OCI-LY3 (cell line): Measurements from ENCODE around the gene NUP98.
"Not testable (repeated sequence)": the region's sequence is repeated elsewhere in the genome, so short reads cannot be mapped to it uniquely, and the experiment has no call there.

Experiments used
- H2AFZ ChIP-seq: fragments of 200-600, 300-600 bp; shearing (Covaris generic); 2 replicates; pipeline ENCODE4 v1.6.0; 2014; ENCODE audit warnings: antibody characterized with exemption, low read depth, low read length
- H3K27ac ChIP-seq: fragments of 200-600, 300-600 bp; sonication (generic); 2 replicates; pipeline ENCODE4 v1.5.1; 2014; ENCODE audit warnings: mild to moderate bottlenecking, low read length, moderate library complexity, mixed read lengths
- H3K27me3 ChIP-seq: fragments of 200-600, 300-600 bp; sonication (generic); 2 replicates; pipeline ENCODE4 v1.6.1; 2014; ENCODE audit warnings: low read depth, low read length, mixed read lengths
- H3K36me3 ChIP-seq: fragments of 200-600, 300-600 bp; sonication (generic); replicated peaks from 2 replicates; pipeline ENCODE3; 2014; ENCODE audit warnings: low read depth, low read length, mixed read lengths
- H3K4me1 ChIP-seq: fragments of 300-600, 200-600 bp; sonication (generic); 2 replicates; pipeline ENCODE4 v1.6.1; 2014; ENCODE audit warnings: low read length, mixed read lengths
- H3K4me2 ChIP-seq: fragments of 200-600, 300-600 bp; sonication (generic); 2 replicates; pipeline ENCODE4 v1.6.1; 2014; ENCODE audit warnings: low read length, mixed read lengths
- H3K4me3 ChIP-seq: fragments of 300-600, 200-600 bp; sonication (generic); 2 replicates; pipeline ENCODE4 v1.5.1; 2014; ENCODE audit warnings: antibody characterized with exemption, mild to moderate bottlenecking, low read length, moderate library complexity
- H3K79me2 ChIP-seq: fragments of 300-600, 200-600 bp; shearing (Covaris generic); 2 replicates; pipeline ENCODE4 v1.6.1; 2014; ENCODE audit warnings: mild to moderate bottlenecking, low read length, mixed read lengths
- H3K9ac ChIP-seq: fragments of 300-600, 200-600 bp; shearing (Covaris generic); 2 replicates; pipeline ENCODE4 v1.6.0; 2014; ENCODE audit warnings: mild to moderate bottlenecking, low read length, moderate library complexity
- H3K9me3 ChIP-seq: fragments of 200-600, 300-600 bp; shearing (Covaris generic); 2 replicates; pipeline ENCODE4 v1.6.1; 2014; ENCODE audit warnings: low read length, mixed read lengths; ENCODE audit not compliant: insufficient read depth
- H4K20me1 ChIP-seq: fragments of 200-600, 300-600 bp; sonication (generic); 2 replicates; pipeline ENCODE4 v1.6.1; 2016; ENCODE audit warnings: low read length, mixed read lengths; ENCODE audit not compliant: insufficient read depth
- CTCF ChIP-seq: fragments of 200-600, 300-600 bp; sonication (generic); IDR thresholded peaks from 2 replicates; pipeline ENCODE4 v1.5.1; 2014; ENCODE audit warnings: antibody characterized with exemption, low read length, low read depth
- EZH2phosphoT487 ChIP-seq: fragments of 200-600 bp; shearing (Covaris generic); IDR thresholded peaks from 2 replicates; pipeline ENCODE4 v1.6.1; 2018; ENCODE audit warnings: antibody characterized with exemption, mixed run types, low read depth

NUP98 gene

DNA sequence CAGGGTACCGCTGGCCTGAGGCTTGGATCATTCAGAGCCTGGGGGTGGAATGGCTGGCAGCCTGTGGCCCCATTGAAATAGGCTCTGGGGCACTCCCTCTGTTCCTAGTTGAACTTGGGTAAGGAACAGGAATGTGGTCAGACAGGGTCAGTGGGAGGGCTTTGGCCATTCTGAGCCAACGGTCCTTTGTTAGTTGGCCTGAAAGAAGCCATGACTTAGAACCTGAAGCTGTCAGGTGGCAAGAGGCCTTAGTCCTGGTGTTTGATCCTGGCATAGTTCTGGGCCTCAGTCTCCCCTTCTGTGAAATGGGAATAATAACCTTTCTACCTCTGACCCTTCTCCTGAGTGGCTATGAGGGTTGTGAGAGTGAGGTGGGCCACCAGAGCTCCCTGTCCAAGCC is 19.3 kb upstream of the NUP98 start:
- Histone ChIP-seq H3K4me3 (no peak overlapping the region), H3K9ac (no peak overlapping the region), H3K27ac (no peak overlapping the region), H3K9me3 (no peaks in the 10 kb centered on the region), H3K4me2 (no peak overlapping the region), H4K20me1 (peaks cover 9% of the 10 kb centered on the region; the same call in 1 of the 2 replicates), H3K79me2 (peaks cover 15% of the 10 kb centered on the region), H3K36me3 (peaks cover 5% of the 10 kb centered on the region), H3K27me3 (no peaks in the 10 kb centered on the region), H2AFZ (no peak overlapping the region), H3K4me1 (no peaks in the 10 kb centered on the region)
- no peak for TF ChIP-seq EZH2phosphoT487
- TF ChIP-seq CTCF: no peak

- H3K36me3 ChIP-seq: peaks cover 1% of the 10 kb centered on the region
- H3K27ac ChIP-seq: no peak overlapping the region
- H3K79me2 ChIP-seq: peaks cover 7% of the 10 kb centered on the region
- no peak overlapping the region for H3K4me2 ChIP-seq
- H3K4me1 ChIP-seq: no peaks in the 10 kb centered on the region
- no peak overlapping the region for H2AFZ ChIP-seq
- H3K27me3 ChIP-seq: no peaks in the 10 kb centered on the region
- TF ChIP-seq CTCF (no peak), EZH2phosphoT487 (no peak)
- H3K9me3 ChIP-seq: no peaks in the 10 kb centered on the region
- H4K20me1 ChIP-seq: peaks cover 9% of the 10 kb centered on the region; the same call in 1 of the 2 replicates
- no peak overlapping the region for H3K9ac ChIP-seq
- H3K4me3 ChIP-seq: no peak overlapping the region
Observed at GRCh38 chr11:3815845-3816244, 18.5 kb upstream of the NUP98 start.

- not testable (repeated sequence) for H4K20me1 ChIP-seq, H3K4me2 ChIP-seq, H3K36me3 ChIP-seq, H3K79me2 ChIP-seq, H3K9ac ChIP-seq, H3K27me3 ChIP-seq, H3K4me3 ChIP-seq, H3K27ac ChIP-seq, H2AFZ ChIP-seq, H3K4me1 ChIP-seq, H3K9me3 ChIP-seq
Observed at GRCh38 chr11:3814832-3815231, 17.5 kb upstream of the NUP98 start.

DNA sequence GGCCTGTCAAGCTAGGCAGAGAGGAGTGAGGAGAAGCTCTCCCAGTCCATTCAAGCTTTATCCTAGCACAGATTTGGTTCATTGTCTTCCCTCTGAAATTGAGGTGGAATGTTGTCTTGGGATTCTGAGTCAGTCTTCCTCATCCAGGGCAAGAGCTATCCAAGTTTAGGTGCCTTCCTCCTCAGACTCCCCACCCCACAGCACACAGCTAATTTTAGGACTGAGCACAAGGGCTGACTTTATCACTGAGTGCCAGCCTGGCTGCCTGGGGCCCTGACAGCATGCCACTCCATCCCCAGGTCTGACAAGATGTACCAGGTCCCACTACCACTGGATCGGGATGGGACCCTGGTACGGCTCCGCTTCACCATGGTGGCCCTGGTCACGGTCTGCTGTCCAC is 13.6 kb upstream of the NUP98 start:
- H3K36me3 ChIP-seq: no peaks in the 10 kb centered on the region
- no peak overlapping the region for H3K9ac ChIP-seq
- H3K27ac ChIP-seq: no peak overlapping the region
- no peak overlapping the region for H3K4me3 ChIP-seq
- no peak for TF ChIP-seq EZH2phosphoT487
- TF ChIP-seq CTCF: no peak
- H3K9me3 ChIP-seq: no peaks in the 10 kb centered on the region
- H3K27me3 ChIP-seq: no peaks in the 10 kb centered on the region
- peaks cover 4% of the 10 kb centered on the region; the same call in 1 of the 2 replicates for H3K4me1 ChIP-seq
- H4K20me1 ChIP-seq: no peaks in the 10 kb centered on the region
- no peak overlapping the region for H3K4me2 ChIP-seq
- H2AFZ ChIP-seq: no peak overlapping the region
- H3K79me2 ChIP-seq: no peaks in the 10 kb centered on the region

GRCh38 chr11:3810446-3810845 is 13.1 kb upstream of the NUP98 start:
- no peaks in the 10 kb centered on the region for H3K9me3 ChIP-seq
- H3K27ac ChIP-seq: no peak overlapping the region
- H3K27me3 ChIP-seq: no peaks in the 10 kb centered on the region
- TF ChIP-seq CTCF: no peak
- no peak for TF ChIP-seq EZH2phosphoT487
- H4K20me1 ChIP-seq: no peaks in the 10 kb centered on the region
- H3K4me2 ChIP-seq: no peak overlapping the region
- no peak overlapping the region for H3K9ac ChIP-seq
- peaks cover 4% of the 10 kb centered on the region; the same call in 1 of the 2 replicates for H3K4me1 ChIP-seq
- H3K79me2 ChIP-seq: no peaks in the 10 kb centered on the region
- no peaks in the 10 kb centered on the region for H3K36me3 ChIP-seq
- no peak overlapping the region for H3K4me3 ChIP-seq
- no peak overlapping the region for H2AFZ ChIP-seq
